Measurements from ENCODE around the gene CWC15.
A peak's percentile ranks its signal among the peaks of the same experiment; 100 is the strongest.
"Not testable (repeated sequence)": the region's sequence is repeated elsewhere in the genome, so short reads cannot be mapped to it uniquely, and the experiment has no call there.

Gene CWC15

GRCh38 chr11:94973099-94973968 lies at the start of gene CWC15, which contains the start of gene KDM4D:
CWC15 (minus strand) TSS chr11:94973556; CDS start chr11:94972185, 1,371 bp downstream.
KDM4D (plus strand) TSS chr11:94973709; CDS start chr11:94997373, 23,664 bp downstream.
- DNase-seq: peak; percentile 94 to 95

GRCh38 chr11:95021468-95021867 lies 48.1 kb upstream of the CWC15 start:
- not testable (repeated sequence) for DNase-seq

DNA sequence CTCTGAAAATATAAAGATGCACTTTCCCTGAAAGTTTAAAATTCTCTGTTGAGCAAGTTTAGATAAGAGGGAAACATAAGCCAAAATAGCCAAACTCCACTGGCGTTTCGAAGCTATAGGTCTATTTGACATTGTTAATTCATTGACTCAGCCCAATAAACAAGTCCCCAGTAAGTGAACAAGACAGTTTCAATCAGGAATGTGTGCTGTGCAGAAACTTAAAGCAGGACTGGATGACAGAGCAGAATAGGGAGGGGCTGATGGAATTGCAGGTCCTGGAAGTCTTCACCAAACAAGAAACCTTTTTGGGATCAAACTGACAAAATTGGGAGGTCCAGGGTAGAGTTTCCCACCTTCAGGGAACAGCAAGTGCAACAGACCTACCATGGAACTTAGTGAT lies 42.8 kb upstream of the CWC15 start:
- DNase-seq: no peak

DNA sequence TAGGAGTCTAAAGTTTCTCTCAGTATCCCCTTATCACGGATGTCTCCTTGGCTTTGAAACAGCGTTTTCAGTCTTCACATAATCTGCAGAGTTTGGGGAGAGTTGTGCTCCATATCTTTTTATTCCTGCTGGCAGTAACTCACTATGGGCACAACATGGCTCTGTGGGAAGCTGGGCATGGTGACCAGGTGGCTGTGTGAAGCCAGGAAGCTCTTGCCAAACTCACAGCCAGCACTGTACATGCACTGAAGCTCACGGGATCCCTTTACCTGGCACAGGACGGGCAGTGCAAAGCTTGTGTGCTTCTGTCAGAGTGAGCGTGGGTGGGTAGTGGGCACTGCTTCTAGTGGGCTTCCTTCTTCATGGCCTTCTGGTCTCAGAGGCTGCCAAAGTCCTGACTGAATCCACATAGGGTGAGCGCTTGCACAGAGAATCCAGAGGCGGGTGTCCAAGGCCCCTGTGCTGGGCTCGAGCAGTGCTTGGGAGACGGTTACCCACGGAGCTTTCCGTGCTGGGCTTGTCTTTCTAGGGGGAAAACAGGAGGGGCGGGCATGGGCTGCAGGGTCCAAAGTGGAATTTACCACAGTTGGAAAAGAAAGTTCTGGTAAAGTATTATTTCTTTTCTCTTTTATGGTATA lies 40.9 kb upstream of the CWC15 start:
- DNase-seq: no peak

GRCh38 chr11:95011376-95011775 lies 38.0 kb upstream of the CWC15 start:
- no peak for DNase-seq

DNA sequence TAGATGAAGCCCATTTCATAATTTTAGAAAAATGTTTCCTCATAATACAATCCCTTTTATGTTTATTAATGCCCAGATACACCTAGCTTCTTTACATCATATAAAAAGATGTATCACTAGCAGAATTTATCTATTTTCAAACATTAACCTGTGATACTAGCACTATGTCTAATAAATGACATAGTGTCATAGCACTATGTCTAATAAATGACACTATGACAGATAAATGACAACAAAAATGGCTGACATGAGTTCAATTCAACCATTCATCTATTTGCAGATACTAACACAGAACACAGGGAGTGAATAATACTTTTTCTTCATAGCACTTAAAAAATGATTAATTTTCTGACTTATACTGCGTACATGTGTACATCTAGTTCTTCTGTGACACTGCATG lies 32.3 kb upstream of the CWC15 start:
- no peak for DNase-seq

DNA sequence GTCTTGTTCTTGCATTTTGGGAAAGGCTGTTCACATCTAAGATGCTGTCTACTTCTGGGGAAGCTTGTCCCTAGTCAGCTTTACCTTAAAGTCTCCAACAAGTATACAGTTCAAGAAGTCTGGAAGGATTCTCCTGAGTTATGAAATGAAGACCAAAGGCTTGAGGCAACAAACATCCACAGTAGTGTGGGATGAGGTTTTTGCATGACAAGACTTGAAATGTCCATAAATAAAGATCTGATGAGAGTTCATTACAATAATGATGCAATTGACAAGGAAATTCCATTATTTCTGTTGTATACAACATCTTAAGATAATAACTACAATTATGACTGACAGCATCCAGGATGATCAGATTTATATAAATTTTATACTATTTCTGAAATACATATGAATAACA lies 30.4 kb upstream of the CWC15 start:
- DNase-seq: peak; percentile 44 to 63

DNA sequence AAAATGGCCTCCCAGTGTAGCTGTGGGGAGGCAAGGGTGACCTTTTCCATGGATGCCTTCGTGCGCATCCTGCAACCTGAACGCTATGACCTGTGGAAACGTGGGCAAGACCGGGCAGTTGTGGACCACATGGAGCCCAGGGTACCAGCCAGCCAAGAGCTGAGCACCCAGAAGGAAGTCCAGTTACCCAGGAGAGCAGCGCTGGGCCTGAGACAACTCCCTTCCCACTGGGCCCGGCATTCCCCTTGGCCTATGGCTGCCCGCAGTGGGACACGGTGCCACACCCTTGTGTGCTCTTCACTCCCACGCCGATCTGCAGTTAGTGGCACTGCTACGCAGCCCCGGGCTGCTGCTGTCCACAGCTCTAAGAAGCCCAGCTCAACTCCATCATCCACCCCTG lies 24.9 kb upstream of the CWC15 start:
- no peak for DNase-seq

- DNase-seq: no peak
Observed at GRCh38 chr11:94997437-94997836, 24.1 kb upstream of the CWC15 start.

DNA sequence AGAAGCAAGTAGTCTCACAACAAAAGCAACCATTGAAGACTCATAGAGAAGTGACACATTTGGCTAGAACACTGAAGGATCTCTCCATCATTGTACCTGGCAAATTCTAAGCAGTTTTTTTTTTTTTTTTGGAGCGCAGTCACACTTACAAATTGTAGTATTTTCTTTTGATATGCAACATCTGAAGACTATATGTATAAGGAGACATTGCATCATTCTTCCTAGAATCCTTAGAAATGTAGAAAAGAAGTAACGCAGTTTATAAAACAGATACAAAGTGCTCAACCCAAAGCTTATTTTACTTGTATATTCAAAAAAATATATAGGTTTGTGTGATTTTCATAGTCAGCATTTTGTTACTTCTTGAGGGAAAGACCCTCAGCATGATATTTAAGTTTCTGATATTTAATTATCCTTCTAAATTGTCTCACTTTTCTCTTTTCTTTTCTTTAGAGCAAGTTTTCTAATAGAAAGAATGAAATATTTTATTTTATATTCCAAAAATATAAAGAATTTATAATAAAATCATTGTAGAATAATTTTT lies 20.1 kb upstream of the CWC15 start:
- DNase-seq: no peak

DNA sequence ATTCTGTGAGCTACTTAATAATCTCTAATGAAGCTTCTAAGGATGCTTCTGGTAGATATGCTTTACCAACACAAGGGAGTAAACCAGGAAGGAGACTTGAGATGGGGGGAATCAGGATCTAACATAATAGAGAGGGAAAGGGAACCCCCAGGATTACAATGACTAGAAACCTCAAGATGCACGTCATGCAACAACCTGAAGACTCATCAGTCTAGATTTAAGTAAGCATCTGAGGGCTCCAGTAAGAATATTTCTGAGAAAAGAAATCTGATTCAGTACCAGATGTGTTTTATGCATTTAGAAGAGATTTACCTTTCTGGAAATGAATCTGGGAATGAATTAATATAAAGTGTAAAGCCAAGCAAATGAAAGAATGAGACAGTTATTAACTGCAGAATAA lies 15.4 kb upstream of the CWC15 start:
- no peak for DNase-seq

- no peak for DNase-seq
Observed at GRCh38 chr11:94987378-94987777, 14.0 kb upstream of the CWC15 start.

DNA sequence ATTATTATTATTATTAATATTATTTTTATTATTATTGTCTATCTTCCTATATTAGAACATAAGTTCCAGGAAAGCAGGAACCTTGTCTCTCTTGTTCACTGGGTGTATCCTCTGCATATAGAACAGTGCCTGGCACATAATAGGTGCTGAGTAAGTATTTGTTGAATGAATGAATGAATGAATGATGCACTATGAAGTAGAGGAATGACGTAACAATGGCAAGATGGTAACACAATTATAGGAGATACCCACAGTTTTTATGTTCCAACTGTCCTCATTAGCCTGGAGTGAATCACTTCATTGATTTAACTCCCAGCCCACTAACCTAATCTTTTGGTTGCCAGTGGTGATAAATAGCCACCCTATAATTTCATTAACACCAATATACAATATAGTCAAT lies 2.2 kb upstream of the CWC15 start:
- DNase-seq: no peak

GRCh38 chr11:94974178-94974577 lies 822 bp upstream of the CWC15 start:
- DNase-seq: no peak

DNA sequence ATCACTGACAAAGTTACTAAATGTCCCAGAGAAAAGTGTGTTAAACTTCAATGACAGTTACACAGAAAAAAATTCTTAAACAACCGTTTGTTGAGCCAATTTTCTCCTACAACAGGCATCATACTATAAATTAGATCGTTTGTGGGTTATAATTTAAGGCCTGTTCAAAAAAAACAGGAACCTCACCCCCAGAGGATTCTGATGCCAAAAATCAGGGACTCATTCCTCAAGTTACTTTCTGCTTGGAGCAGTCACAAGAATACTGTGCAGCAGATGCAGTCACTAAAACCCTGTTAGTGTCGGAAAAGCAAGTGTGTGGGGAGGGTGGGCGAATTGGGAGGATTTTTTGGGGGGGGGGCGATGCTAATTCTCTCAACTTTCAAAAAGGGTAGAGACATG lies 657 bp downstream of the CWC15 start:
- no peak for DNase-seq

DNA sequence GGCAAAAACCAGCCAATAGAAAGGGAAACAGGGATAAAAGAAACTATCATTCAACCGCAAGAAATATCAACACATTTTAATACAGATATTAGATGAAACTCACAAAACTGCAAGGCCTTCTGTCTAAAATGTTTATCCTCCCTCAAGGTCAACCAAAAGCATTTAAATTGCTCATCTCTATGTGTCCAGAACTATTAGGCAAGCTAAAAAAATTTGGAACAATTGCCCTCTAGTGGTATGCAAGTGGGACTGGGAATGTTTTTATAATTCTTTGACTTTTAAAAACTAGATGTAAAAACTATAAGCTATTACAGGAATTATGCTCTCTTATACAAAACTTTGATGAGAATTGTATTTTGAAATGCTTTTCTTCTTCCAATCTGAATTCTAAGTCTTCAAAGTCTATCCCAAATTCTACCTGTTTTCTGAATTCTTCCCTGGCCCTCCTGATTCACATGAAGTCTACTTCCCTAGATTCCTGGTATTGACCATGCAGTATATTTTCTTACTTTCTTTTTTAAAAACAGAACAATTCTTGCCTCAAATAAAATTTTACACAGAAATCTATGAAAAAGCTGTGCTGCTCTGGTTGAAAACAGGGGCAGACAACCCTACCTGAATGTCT lies 4.9 kb downstream of the CWC15 start:
- peak; percentile 10 to 30 for DNase-seq

DNA sequence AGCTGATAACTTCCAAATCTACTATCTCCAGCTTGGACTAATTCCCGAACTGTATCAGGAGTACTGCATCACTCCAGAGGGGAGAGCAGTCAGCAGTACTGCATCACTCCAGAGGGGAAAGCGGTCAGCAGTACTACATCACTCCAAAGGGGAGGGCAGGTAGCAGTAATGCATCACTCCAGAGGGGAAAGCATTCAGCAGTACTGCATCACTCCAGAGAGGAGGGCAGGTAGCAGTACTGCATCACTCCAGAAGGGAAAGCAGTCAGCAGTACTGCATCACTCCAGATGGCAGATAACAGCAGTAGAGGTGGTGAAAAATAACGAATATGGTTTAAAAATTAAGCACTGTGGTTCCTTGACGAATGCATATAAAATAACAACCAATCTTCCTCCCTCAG lies 8.4 kb downstream of the CWC15 start:
- no peak for DNase-seq

DNA sequence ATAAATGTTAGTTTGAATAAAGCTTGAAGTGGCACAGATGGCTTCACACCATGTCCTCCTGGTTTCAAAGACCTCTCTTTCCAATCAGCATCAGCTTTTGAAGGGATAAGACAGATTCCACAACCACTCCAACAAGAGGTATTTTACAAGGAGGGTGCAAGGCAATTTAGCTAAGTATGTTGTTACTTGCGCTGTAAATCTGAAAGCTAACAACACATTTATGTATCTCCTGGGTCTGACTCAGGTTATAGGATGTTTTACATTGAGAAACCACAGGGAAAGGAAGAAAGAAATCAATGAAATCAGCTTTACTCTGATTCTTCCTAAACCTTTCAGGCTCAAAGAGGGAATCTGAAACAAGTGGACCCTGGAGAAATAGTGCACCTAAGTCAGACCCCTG lies 12.1 kb downstream of the CWC15 start:
- no peak for DNase-seq

GRCh38 chr11:94960488-94960887 lies 12.9 kb downstream of the CWC15 start:
- DNase-seq: no peak

GRCh38 chr11:94959179-94959578 lies 14.2 kb downstream of the CWC15 start:
- DNase-seq: no peak

DNA sequence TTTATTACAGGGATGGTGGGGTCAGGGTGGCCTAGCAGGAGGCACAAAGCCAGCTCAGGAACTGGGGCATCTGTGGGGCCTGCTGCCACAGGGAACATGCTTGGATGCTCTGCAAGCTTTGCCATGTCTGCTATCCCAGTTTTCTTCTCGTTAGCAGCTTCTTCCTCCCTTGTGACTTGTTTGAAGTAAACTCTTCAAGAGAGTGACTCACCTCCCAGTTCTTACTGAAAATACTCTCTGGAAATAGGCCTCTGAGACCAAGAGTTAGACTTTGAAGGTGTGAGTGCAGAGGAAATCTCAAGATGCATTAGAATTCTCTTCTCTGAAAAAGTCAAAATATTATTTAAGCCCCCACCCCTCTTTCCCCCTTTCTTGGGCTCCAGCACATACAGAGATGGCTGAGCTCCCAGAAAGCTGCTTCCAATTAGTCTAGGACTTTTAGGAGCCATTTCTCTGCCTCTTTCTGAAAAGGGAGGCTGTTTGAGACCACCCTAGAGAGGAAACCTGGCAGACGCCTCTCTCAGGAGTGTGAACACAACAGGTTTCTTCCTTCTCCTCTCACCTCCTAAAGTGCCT lies 15.1 kb downstream of the CWC15 start:
- DNase-seq: no peak

DNA sequence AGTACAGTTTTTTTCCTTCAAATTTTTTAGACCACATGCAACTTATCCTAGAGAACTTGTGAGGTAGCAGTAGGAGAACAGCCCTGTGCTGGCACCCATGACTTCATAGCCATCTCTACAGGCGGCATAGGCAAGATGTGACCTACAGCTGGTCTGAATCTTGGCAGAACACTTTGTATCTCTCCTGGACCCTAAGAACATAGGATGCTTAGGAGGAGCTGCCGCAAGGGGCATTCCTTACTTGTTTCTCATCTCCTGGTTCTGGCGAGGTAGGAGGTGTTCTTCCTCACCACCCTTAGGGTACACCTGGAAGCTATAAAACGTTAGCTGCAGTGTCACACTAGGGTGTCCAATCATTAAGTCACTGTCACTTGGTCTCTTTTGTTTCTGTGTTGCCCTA lies 16.4 kb downstream of the CWC15 start:
- DNase-seq: no peak

DNA sequence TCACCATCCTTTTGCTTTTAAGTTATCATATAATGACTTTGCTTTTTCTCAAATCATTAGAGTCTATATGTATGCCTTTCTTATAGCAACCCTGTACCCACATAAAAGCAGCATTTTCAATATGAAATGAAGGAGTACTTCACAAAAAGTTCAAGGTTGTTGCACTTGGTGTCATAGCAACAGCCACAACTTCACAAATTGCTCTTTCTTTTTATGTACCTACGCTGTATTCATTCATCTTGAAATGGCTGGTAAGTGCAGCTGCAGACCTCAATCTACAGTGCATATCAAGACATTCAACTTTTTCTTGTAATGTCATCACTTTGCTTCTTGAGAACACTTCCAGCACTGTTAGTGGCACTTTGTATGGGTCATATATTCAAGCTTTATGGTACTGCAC lies 18.6 kb downstream of the CWC15 start:
- no peak for DNase-seq
